ENCODE measurements around the gene SLC16A11. TPM values are rescaled to one million over a fixed set of nuclear protein-coding genes. Genes with fewer than 3 reads are reported as not detected.

SLC16A11 gene
- polyA plus RNA-seq, 1 donor from 2014 or later: not detected

DNA sequence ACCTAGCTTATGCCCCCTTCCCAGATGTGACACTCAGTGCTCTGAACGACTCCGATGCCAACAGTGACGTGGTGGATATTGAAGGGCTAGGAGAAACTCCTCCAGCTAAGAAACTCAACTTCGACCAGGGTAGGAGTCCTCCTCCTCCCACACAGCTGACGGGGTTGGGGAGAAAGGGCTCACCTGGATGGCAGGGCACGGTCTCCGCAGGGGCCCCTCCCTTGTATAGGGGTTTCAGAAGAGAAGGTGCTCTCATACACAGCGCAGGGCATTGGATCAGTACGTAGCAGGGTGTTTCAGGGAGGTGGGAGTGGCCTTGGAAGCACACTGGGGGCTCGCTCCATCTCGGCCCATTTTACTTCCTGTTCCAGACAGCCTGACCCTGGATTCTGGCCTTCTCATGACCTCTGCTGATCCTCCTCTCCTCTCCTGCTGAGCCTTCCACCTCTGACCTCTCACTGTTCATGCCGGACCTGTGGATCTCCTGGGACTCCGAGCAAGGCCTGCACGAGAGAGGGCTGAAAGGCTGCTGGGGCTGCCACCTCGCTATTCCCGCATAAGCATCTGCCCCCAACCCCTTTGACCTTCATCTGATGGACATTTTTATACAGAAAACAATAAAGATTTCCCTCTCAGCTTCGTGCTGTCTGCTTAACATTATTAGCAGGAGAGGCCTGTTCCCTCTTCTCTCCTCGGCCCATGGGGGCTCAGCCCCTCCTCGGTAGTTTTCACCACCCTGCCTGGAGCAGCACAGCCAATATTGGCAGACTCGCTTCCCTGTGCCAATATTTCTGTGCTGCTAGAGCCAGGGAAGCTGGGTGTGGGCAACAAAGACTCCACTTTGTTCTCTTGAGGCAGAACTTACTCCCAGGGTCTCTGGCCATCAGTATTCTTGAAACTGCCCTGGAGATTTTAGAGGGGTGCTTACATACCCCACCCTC, 26.7 kb downstream of the SLC16A11 start:
- Histone ChIP-seq H3K4me2 (ENCODE audit: low read length) (no peak overlapping the region), H3K79me2 (replicated peaks; ENCODE audit: insufficient read depth, low read length) (peaks cover 11% of the 10 kb centered on the region)

DNA sequence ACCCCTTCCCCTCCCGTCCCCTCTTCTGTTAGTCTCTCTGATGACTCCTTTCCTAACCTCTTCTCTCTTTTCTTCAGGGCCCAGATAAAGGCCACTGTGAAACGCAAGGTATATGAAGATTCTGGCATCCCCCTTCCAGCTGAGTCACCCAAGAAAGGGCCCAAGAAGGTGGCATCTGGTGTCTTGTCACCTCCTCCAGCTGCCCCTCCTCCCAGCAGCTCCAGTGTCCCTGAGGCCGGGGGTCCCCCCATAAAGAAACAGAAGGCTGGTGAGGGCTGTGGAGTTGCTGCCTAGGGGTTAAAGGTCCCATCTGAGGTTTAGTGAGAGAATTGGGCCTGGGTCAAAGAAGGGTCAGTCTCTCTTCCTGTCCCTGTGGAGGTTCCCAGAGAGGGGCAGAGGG, 27.5 kb downstream of the SLC16A11 start:
- Histone ChIP-seq H3K79me2 (replicated peaks; ENCODE audit: insufficient read depth, low read length) (peaks cover 18% of the 10 kb centered on the region), H3K27ac (ENCODE audit: low read length) (no peak overlapping the region), H3F3A (ENCODE audit: insufficient read depth, low read length, poor library complexity, severe bottlenecking) (no peaks in the 10 kb centered on the region), H3K4me3 (ENCODE audit: low read length) (no peak overlapping the region), H3K27me3 (ENCODE audit: insufficient read depth, low read depth, low read length) (peaks cover 8% of the 10 kb centered on the region), H3K9me2 (ENCODE audit: insufficient read depth, low read length) (no peaks in the 10 kb centered on the region), H3K36me3 (ENCODE audit: insufficient read depth, low read length) (no peaks in the 10 kb centered on the region), H3K4me2 (ENCODE audit: low read length) (no peak overlapping the region), H3K9ac (ENCODE audit: low read length) (no peak overlapping the region), H4K20me1 (ENCODE audit: insufficient read depth) (no peaks in the 10 kb centered on the region), H2AFZ (ENCODE audit: low read depth, low read length) (no peak overlapping the region), H3K9me3 (ENCODE audit: low read length) (no peaks in the 10 kb centered on the region)
- TF ChIP-seq, protein P1, sequence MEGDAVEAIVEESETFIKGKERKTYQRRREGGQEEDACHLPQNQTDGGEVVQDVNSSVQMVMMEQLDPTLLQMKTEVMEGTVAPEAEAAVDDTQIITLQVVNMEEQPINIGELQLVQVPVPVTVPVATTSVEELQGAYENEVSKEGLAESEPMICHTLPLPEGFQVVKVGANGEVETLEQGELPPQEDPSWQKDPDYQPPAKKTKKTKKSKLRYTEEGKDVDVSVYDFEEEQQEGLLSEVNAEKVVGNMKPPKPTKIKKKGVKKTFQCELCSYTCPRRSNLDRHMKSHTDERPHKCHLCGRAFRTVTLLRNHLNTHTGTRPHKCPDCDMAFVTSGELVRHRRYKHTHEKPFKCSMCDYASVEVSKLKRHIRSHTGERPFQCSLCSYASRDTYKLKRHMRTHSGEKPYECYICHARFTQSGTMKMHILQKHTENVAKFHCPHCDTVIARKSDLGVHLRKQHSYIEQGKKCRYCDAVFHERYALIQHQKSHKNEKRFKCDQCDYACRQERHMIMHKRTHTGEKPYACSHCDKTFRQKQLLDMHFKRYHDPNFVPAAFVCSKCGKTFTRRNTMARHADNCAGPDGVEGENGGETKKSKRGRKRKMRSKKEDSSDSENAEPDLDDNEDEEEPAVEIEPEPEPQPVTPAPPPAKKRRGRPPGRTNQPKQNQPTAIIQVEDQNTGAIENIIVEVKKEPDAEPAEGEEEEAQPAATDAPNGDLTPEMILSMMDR (IDR thresholded peaks at IDR 0.05; ENCODE audit: poor library complexity, severe bottlenecking): no peak
- no peak for TF ChIP-seq EP300 (conservative IDR thresholded peaks at IDR 0.05; ENCODE audit: poor library complexity, severe bottlenecking)
- no peak for TF ChIP-seq TAF1 (IDR thresholded peaks at IDR 0.05; ENCODE audit: low read depth)
- no peak for TF ChIP-seq POLR2AphosphoS5 (IDR thresholded peaks at IDR 0.05)
- no peak for TF ChIP-seq SMC3 (conservative IDR thresholded peaks at IDR 0.05; ENCODE audit: poor library complexity)
- TF ChIP-seq REST (IDR thresholded peaks at IDR 0.05; ENCODE audit: borderline replicate concordance): no peak
- TF ChIP-seq EZH2 (IDR thresholded peaks at IDR 0.05; ENCODE audit: borderline replicate concordance, insufficient read depth, low read length, poor library complexity, severe bottlenecking): no peak
- TF ChIP-seq MXI1 (conservative IDR thresholded peaks at IDR 0.05; ENCODE audit: poor library complexity, severe bottlenecking): no peak
- TF ChIP-seq RAD21 (conservative IDR thresholded peaks at IDR 0.05): no peak

More for the DNA sequence above, 26.7 kb downstream of the SLC16A11 start:
- no peak overlapping the region for H2AFZ ChIP-seq (ENCODE audit: low read depth, low read length)
- H3K27ac ChIP-seq (ENCODE audit: low read length): no peak overlapping the region
- no peak overlapping the region for H3K4me3 ChIP-seq (ENCODE audit: low read length)
- H3K27me3 ChIP-seq (ENCODE audit: insufficient read depth, low read depth, low read length): peaks cover 15% of the 10 kb centered on the region
- no peaks in the 10 kb centered on the region for H3K9me2 ChIP-seq (ENCODE audit: insufficient read depth, low read length)
- no peak overlapping the region for H3K9ac ChIP-seq (ENCODE audit: low read length)
- no peaks in the 10 kb centered on the region for H3K9me3 ChIP-seq (ENCODE audit: low read length)
- H3K36me3 ChIP-seq (ENCODE audit: insufficient read depth, low read length): no peaks in the 10 kb centered on the region
- H3F3A ChIP-seq (ENCODE audit: insufficient read depth, low read length, poor library complexity, severe bottlenecking): no peaks in the 10 kb centered on the region
- no peaks in the 10 kb centered on the region for H4K20me1 ChIP-seq (ENCODE audit: insufficient read depth)
- TF ChIP-seq POLR2AphosphoS5 (IDR thresholded peaks at IDR 0.05): no peak
